GM20431 (cell line): ENCODE data around the gene FUBP3.

Experiments
- in situ Hi-C: fragments of 300-500 bp; cut with MseI, MboI; formaldehyde crosslinking; loops from one replicate; pipeline ENCODE4 v1.15.0; 2020; ENCODE audit warnings: low sequenced_read_pairs; ENCODE audit not compliant: unreplicated experiment

Gene FUBP3, protein sequence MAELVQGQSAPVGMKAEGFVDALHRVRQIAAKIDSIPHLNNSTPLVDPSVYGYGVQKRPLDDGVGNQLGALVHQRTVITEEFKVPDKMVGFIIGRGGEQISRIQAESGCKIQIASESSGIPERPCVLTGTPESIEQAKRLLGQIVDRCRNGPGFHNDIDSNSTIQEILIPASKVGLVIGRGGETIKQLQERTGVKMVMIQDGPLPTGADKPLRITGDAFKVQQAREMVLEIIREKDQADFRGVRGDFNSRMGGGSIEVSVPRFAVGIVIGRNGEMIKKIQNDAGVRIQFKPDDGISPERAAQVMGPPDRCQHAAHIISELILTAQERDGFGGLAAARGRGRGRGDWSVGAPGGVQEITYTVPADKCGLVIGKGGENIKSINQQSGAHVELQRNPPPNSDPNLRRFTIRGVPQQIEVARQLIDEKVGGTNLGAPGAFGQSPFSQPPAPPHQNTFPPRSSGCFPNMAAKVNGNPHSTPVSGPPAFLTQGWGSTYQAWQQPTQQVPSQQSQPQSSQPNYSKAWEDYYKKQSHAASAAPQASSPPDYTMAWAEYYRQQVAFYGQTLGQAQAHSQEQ

DNA sequence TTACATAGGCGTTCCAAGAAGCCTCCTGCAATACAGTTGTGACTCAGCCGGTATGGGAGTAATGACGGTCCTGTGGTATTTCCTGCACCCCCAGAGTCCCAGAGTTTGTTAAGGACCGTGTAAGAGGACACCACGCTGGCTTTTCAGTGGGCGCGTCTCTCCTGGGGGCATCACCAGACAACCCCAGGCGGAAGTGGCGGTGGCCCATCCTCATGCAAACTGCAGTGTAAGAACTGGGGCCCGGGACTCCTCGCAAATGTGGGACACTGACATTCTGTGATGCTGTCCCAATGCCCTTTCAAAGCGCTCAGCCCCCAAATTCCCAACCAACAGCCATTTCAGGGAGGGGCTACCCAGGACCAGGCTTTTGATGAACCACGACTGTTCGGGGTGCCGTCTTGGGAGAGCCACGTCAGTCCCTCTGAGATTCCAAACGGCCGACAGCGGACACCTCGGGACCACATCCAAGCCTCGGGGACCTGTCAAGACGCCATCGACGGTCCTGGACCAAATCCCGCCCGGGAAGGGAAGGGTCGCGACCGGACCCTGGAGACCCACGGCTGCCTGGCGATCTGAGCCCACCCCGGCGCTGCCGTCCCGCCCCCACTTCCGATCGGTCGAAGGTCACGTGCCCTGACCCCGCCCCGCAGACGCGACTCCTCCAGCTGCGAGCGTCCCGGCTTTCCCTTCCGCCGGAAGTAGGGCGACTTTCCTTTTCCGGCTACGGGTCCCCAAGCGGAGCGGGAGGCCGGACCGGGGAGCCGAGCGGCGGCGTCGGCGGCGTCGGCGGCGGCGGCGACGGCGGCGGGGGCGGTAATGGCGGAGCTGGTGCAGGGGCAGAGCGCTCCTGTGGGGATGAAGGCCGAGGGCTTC lies at the start of gene FUBP3:
Gene FUBP3 (plus strand): TSS at position 713 of the 873 bp plus-strand sequence. CDS start 104 bp downstream, at position 817.
- in situ Hi-C loops, result no loop called here

DNA sequence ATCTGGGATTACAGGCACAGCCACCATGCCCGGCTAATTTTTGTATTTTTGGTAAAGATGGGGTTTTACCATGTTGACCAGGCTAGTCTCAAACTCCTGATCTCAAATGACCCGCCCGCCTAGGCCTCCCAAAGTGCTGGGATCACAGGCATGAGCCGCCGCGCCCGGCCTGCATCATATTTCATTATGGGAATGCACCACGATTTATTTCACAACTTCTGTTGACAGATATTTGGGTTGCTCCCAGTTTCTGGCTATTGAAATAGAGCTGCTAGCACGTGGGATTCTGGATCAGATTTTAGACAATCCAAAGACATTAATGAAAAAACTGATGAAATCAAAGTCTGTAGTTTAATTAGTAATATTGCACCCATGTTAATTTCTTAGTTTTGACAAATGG lies 48.4 kb upstream of the FUBP3 start:
- in situ Hi-C loops, result no loop called here

DNA sequence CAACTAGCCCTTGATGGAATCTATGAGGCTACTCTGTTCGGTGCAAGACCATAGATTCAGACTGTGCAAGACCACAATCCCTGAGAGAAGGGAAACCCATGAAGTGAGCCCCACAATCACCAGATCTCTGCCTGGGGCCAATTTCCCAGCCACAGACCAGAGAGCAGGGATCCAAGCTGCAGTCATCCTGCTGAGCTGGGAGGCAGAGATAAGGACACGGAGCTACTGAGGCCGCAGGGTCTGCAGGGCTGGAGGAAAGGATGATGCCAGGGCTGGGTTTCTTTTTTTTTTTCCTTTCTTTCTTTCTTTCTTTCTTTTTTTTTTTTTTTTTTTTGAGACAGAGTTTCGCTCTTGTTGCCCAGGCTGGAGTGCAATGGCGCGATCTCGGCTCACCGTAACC lies 47.7 kb upstream of the FUBP3 start:
- in situ Hi-C loops, result no loop called here

DNA sequence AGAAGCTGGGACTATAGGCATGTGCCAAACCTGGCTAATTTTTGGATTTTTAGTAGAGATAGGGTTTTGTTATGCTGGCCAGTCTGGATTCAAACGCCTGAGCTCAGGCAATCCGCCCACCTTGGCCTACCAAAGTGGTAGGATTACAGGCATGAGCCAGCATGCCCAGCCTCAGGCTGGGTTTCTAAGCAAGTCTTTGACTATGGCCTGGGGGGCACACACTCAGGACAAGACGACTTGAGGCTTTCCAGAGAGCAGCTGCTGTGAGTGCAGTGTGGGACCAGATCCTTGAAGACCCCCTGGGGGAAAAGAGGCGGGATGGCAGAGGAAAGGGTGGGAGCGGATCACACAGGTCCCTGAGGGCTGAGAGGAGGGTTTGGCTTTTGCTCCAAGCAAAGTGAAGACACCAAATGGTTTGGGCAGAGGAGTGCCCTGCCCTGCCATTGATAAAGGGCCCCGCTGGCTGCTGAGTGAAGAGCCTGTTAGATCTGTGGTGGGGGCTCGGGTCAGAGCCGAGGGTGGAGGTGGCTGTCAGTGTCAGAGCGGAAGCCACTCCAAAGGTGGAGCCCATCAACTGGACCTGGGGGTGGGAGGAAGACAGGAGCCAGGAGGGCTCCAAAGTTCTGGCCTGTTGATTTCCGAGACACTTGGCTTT lies 46.8 kb upstream of the FUBP3 start:
- in situ Hi-C loops, result no loop called here

DNA sequence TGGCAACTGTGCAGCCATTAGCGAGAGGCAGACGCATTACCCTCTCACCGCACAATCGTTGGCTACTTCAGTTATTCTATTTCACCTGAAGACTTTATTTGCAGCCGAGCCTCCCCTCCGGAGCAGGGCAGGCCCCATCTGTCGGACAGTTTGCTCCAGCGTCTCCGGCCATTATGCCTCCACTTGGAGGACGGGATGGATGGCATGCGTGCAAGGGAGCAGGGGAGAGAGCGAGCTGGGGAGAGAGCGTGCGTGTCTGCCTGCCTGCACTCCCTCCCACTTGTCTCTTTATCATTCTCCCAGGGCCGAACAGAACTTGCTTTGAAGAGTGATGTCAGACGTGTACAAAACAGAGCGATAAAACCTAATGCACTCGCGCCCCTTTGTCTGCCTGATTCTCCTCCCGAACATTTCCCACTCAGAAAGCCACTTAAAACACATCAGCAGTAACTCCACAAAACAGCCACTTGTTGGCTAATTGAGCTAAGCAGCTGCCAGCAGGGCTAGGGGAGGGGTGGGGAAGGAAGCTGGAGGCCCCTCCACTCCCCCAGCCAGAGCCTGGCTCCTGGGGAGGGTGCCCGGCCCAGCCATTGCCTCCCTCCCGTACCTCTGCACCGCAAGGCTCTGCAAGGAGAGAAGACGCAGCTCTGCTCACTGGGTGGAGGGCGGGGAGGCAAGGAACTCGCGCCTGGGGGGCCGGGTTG lies 43.4 kb upstream of the FUBP3 start:
- in situ Hi-C loops, result no loop called here

DNA sequence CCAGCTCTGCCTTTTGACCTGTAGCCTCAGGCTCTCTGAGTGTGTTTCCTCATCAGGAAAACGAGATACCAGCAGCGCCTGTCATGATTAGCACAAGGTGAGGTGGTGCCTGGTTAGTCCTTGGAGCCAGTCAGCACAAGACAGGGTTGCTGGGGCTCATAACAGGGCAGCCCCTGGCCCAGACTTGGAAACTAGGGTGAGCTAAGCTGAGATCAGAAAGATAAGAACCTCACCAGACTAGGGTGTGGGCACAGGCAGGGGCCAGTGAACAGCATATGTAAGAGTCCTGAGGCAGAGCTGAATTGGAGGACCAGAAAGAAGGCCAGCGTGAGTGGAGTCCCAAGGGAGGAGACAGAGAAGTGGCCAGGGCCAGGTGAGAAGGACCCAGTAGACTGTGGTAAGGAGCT lies 42.7 kb upstream of the FUBP3 start:
- in situ Hi-C loops, result no loop called here

DNA sequence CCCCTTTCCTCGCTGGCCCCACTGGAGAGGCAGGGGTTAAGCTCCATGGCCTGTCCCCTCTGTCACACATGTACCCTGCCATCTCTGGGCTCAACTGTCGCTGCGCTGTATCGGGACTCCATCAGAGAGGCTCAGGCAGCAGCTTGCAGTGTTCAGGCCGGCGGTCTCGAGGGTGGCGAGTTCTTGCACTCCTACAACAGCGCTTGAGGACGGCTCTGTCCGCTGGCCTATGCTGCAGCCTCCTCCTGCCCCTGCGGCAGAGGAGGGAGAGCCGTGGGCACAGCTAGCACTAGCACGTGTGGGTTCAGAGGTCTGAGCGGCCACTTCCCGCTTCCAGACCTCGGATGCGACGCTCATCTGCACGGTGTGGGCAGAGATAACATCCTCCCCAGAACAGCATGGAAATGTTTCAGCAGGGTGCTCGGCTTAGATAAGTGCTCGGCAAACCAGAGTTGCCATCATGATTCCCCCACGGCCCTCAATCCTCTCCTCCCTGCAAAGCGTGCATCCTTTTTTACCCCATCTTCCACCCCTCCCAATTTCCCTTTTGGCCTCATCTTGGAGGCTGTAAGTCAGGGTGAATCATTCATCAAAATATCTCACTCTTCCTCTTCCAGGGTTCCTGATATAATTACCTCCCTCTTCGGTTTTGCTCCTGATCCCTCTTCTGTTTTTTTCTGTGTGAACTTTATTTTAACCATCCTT lies 41.9 kb upstream of the FUBP3 start:
- in situ Hi-C loops, result no loop called here

DNA sequence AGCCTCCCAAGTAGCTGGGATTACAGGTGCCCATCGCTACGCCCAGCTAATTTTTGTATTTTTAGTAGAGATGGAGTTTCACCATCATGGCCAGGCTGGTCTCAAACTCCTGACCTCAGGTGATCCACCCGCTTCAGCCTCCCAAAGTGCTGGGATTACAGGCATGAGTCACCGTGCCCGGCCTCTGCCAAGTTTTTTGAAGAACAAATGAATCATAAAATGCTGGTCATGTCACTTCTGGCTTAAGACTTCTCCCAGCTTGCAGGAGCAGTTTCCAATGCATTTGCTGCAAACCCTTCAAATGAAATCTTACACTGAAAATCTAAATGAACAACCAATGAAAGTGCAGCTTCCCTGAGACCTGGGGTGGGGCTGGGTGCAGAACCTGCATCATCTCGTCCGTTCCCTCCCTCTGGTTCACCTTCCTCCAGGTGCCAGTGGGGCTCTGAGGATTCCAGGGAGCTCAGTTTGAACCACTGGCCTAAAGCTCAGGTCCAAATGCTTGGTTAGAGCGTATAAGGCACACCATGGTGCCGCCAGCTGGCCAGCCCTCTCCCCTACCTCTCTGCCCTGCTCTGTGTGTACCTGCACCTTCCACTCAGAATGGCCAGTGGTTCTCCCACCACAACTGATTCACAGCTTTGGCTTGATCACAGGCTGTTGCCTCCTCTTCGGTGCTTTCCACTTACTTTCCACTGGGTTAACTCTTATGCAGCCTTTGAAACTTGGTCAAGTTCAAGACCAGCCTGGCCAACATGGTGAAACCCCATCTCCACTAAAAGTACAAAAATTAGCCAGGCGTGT lies 39.8 kb upstream of the FUBP3 start:
- in situ Hi-C loops, result no loop called here

DNA sequence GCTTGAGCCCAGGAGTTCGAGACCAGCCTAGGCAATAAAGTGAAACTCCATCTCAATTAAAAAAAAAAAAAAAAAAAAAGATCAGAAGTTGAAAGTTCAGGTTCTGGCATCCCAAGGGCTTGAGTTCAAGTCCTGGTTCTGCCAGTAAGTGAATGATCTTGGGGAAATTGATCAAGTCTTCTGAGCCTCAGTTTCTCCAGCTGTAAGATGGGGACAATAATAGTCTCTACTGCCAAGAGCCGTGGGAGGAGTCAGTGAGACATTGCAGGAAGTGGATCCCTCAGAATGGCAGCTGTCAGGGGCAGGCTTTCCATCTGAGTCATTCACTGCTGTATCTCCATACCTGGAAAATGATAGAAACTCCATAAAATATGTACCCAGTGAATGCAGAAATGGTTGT lies 37.8 kb upstream of the FUBP3 start:
- in situ Hi-C loops, result no loop called here

DNA sequence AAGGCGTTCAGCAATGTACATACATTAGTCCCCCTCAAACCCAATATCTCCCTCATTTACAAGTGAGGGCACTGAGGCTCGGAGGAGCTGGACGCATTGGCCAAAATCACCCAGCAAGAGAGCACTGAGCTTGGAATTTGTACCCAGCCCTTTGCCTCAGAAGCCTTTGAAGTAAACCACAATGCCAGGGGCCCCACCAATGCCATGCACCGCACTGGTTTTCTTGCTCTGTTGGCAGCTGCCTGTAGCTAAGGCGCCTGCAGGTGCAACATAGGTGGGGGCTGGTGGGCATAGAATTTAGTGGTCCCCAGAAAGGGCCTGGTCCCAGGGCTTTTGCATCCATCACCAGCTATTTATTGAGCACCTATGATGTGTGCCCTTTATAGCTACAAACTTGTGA lies 37.3 kb upstream of the FUBP3 start:
- in situ Hi-C loops, result no loop called here

DNA sequence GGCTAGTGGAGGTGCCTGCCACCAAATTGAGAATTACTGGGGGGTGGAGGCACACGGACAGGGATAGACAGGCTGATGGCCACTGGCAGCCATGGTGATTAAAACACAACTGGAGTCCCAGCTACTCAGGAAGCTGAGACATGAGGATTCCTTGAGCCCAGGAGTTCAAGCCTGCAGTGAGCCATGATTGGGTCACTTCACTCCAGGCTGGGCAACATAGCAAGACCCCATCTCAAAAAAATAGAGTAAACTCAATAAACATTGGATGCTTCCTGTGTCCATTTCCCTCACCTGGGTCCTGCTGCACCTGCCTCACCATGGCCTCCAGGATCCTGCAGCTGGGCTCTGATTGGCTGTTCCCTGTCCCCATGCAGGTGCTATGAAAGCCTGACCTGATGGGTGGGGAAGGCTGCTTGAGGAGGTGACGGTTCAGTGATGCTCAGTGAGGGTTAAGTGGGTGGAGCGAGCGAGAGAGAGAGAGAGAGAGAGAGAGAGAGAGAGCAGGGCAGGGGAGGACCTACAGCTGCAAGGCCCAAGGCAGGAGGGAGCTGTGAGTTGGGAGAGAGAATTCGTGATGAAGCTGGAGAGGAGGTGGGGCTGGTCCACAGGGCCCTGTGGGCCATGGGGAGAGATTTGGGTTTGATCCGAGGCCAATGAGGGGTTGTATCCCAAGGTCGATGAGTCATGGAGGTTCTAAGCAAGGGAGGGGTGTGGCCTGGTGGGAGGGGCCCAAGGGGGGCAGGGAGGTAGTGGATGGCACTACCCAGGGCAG lies 36.7 kb upstream of the FUBP3 start:
- in situ Hi-C loops, result no loop called here

DNA sequence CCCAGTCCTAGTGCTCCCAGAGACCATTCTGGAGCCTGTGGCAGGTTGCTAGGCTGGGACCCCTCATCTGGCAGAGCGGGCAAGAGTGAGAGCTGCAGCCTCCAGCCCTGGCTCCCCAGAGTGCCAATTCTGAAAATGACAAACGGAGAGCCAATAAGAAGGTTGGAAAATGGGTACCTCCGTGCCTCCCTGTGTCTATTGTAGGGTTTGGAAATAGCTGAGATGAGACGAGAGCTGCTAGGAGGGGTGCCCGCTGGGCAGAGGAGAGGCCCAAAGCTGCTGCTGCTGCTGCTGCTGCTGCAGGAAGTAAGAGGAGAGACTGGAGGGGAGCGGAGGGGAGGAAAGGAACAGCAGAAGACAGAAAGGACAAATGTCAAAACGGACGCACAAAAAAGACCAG lies 36.0 kb upstream of the FUBP3 start:
- in situ Hi-C loops, result no loop called here

DNA sequence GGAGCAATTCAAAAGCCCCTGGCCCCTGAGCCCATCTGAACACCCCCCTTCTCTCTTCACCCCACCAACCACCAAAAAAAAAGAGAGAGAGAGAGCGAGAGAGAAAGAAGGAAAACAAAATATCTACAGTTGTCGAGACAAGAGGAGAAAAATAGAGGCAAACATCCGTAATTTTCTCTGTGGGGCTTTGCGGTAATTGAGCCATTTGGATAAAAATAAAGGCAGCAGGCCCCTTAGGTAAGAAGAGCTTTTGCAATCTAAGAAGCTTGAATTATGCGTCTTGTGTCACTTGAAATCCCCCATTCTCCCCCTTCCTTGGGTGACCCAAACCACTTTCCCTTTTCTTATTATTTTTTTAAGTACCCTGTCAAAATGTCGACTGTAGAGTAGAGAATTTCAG lies 35.5 kb upstream of the FUBP3 start:
- in situ Hi-C loops, result no loop called here

DNA sequence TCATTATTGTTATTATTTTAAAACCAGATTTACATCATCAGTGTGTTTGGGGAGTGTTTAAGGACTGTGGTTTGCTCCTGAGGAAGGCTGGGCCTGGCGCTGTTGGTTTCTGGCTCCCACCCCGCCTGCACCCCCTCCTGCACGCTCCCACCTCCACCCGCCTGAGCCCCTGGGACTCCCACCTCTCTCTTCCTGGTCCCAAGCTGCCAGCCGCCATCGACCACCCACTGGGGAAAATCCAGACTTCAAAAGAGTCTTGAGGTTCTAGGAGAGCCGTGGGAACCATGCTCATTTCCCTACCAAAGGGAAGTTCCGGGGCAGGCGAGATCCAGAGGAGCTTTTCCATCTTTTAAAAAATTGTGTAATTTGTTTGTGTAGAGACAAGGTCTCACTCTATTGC lies 35.0 kb upstream of the FUBP3 start:
- in situ Hi-C loops, result no loop called here

DNA sequence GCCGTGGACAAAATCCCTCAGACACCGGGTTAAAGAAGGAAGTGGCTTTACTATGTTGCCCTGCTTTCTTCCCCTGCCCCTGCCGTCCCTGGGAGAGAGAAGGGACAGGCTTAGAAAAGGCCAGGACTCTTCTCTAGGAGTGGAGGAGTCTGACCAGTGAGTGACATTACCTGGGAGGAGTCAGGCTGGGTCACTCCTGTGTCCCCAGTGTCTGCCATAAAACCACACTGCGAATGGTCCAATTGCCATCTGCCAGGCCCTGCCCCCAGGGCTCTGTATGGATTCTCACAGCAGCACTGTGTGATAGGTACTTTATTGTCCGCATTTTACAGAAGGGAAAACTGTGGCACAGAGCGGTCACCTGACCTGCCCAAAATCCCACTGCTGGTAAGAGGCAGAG lies 31.3 kb upstream of the FUBP3 start:
- in situ Hi-C loops, result no loop called here

DNA sequence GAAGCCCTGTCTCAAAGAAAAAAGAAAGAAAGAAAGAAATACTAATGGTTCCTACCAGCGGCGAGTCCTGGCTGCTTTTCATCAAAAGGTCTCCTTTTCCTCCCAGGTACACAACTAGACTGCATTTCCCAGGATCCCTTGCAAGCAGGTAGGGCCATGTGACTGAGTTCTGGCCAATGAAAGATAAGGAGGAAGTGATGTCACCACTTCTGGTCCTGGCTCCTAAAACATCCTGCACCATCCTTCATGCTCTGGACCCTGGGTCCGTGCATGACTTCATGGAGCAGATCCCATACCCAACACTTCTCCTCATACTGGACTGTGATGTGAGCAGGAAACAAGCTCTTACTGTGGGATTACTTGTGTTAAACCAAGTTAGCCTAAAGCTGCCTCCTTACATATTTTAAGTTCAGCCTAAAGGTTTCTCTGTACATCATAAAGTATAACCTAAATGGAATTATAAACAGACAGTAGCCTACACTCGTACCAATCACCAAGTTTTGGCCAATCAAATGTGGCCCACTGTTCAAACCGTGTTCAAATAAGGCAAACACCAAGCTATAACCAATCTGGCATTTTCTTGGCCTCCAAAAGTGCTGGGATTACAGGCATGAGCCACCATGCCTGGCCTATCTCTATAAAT lies 30.2 kb upstream of the FUBP3 start:
- in situ Hi-C loops, result no loop called here

DNA sequence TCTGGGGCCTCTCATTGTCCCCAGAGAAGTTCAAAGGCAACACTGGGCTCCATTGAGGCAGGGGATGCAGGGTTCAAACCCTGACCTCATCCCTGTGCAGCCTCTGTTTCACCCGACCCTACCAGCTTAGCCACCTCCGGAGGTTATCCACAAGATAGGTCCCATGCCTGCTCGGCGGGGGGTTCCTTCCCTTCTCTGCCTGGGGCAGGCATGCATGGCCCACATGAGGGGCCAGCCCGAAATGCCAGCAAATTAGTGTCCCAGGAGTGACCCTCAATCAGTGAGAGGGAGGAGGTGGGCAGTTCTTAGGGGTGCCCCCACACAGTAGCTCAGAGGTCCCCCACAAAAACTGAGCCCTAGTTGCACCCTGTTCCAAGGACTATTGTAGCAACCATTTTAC lies 24.8 kb upstream of the FUBP3 start:
- in situ Hi-C loops, result no loop called here
